RPMI7951 (cell line): ENCODE measurements around the gene CTBP2. TPM values are rescaled to one million over a fixed set of nuclear protein-coding genes. Genes with fewer than 3 reads are reported as not detected.

Experiments
- DNase-seq: peaks from one replicate; pipeline ENCODE4 v3.0.0-alpha.2; 2012; ENCODE audit warnings: low read depth
- total RNA-seq: library from RNA; depleted of rRNA; stranded (reverse); fragments of >200 nt; shearing (Covaris generic); gene quantifications from 2 replicates; pipeline ENCODE4 v1.2.3, GENCODE V29; 2014

Gene CTBP2
- total RNA-seq, 1 experiment from 2014 or later: 45.4 TPM

GRCh38 chr10:124977161-124977560, 183.2 kb downstream of the CTBP2 start:
- DNase-seq: no peak

- no peak for DNase-seq
These were observed 184.3 kb downstream of the CTBP2 start for GRCh38 chr10:124975977-124976514.

- no peak for DNase-seq
These were observed 186.2 kb downstream of the CTBP2 start for GRCh38 chr10:124974131-124974530.

GRCh38 chr10:124972637-124973036, 187.7 kb downstream of the CTBP2 start:
- no peak for DNase-seq

GRCh38 chr10:124971276-124971675, 189.1 kb downstream of the CTBP2 start:
- DNase-seq: no peak

- no peak for DNase-seq
These were observed 193.1 kb downstream of the CTBP2 start for GRCh38 chr10:124967255-124967654.

GRCh38 chr10:124966008-124966407, 194.4 kb downstream of the CTBP2 start:
- DNase-seq: no peak

- DNase-seq: no peak
These were observed 196.3 kb downstream of the CTBP2 start for GRCh38 chr10:124963866-124964720.

- no peak for DNase-seq
These were observed 197.9 kb downstream of the CTBP2 start for GRCh38 chr10:124962421-124962820.

GRCh38 chr10:124961248-124961570, 199.2 kb downstream of the CTBP2 start:
- no peak for DNase-seq

- no peak for DNase-seq
These were observed 200.8 kb downstream of the CTBP2 start for GRCh38 chr10:124959564-124959963.

GRCh38 chr10:124957404-124957947, 202.9 kb downstream of the CTBP2 start:
- no peak for DNase-seq

GRCh38 chr10:124956764-124957163, 203.6 kb downstream of the CTBP2 start:
- no peak for DNase-seq

- no peak for DNase-seq
These were observed 204.5 kb downstream of the CTBP2 start for GRCh38 chr10:124955868-124956267.

- DNase-seq: no peak
These were observed 205.1 kb downstream of the CTBP2 start for GRCh38 chr10:124955243-124955642.

GRCh38 chr10:124953421-124953820, 206.9 kb downstream of the CTBP2 start:
- no peak for DNase-seq

- no peak for DNase-seq
These were observed 208.2 kb downstream of the CTBP2 start for GRCh38 chr10:124952123-124952522.

GRCh38 chr10:124949543-124949942, 210.8 kb downstream of the CTBP2 start:
- no peak for DNase-seq

- no peak for DNase-seq
These were observed 213.4 kb downstream of the CTBP2 start for GRCh38 chr10:124946945-124947344.

- DNase-seq: no peak
These were observed 215.4 kb downstream of the CTBP2 start for GRCh38 chr10:124944982-124945381.

- DNase-seq: peak; percentile 52
These were observed 216.9 kb downstream of the CTBP2 start for GRCh38 chr10:124943301-124944092.
